Stomach (tissue), 4 donors: ENCODE measurements around the gene UBE2U.

Experiments used
- POLR2A ChIP-seq, 4 donors: fragments of 450-650 bp; IDR thresholded peaks; one replicate each; pipeline ENCODE4 v1.6.1; 2016; ENCODE audit warnings: antibody characterized with exemption in 4 of 4, control low read depth in 2 of 4, mild to moderate bottlenecking in 1 of 4, moderate library complexity in 1 of 4
- POLR2AphosphoS5 ChIP-seq, 3 donors: sonication (generic); formaldehyde crosslinking; IDR thresholded peaks; one replicate each; pipeline ENCODE4 v1.6.1; 2016; ENCODE audit warnings: antibody characterized with exemption in 3 of 3
- TF ChIP-seq, protein P1 (sequence below), 7 experiments: fragments of 450-650 bp in 4 of 7; fragments of 200-600 bp in 3 of 7; sonication (generic) in 3 of 7; IDR thresholded peaks; one replicate each; pipeline ENCODE4 v1.5.1; 2016 to 2019; ENCODE audit warnings: antibody characterized with exemption in 7 of 7, control low read depth in 2 of 7, mild to moderate bottlenecking in 1 of 7

DNA sequence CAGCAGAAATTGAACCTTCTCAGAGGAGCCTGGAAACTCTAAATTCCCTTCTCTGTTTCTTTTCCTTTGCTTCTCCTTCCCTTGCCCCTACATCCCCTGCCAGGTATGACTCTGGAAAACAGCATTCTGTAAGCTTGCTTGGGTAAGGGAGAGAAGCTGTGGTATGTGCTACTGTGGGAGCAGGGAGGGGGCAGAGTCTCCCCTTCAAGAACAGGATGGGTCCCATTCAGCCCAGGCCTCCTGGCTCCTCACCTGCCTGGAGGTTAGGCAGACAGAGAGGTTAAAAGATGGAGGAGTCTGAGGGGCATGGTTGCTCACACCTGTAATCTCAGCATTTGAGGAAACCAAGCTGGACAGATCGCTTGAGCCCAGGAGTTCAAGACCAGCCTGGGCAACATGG, 40.6 kb upstream of the UBE2U start:
- TF ChIP-seq POLR2A (IDR thresholded peaks at IDR 0.05), result no peak
- TF ChIP-seq, protein P1, sequence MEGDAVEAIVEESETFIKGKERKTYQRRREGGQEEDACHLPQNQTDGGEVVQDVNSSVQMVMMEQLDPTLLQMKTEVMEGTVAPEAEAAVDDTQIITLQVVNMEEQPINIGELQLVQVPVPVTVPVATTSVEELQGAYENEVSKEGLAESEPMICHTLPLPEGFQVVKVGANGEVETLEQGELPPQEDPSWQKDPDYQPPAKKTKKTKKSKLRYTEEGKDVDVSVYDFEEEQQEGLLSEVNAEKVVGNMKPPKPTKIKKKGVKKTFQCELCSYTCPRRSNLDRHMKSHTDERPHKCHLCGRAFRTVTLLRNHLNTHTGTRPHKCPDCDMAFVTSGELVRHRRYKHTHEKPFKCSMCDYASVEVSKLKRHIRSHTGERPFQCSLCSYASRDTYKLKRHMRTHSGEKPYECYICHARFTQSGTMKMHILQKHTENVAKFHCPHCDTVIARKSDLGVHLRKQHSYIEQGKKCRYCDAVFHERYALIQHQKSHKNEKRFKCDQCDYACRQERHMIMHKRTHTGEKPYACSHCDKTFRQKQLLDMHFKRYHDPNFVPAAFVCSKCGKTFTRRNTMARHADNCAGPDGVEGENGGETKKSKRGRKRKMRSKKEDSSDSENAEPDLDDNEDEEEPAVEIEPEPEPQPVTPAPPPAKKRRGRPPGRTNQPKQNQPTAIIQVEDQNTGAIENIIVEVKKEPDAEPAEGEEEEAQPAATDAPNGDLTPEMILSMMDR (IDR thresholded peaks at IDR 0.05), result no peak
- no peak for TF ChIP-seq POLR2AphosphoS5 (IDR thresholded peaks at IDR 0.05)
